IMR-90 (cell line): Measurements from ENCODE around the gene LHFPL3.

Experiments
- FOS ChIP-seq: fragments of 150-350 bp; IDR thresholded peaks from 2 replicates; pipeline ENCODE4 v1.6.1; 2016; ENCODE audit warnings: low read depth, low read length
- MAFK ChIP-seq: IDR thresholded peaks from 2 replicates; pipeline ENCODE4 v1.6.1; 2012; ENCODE audit warnings: low read depth, low read length, improper control_type of control experiment
- MAZ ChIP-seq: IDR thresholded peaks from 2 replicates; pipeline ENCODE4 v1.6.1; 2012; ENCODE audit warnings: low read depth, mild to moderate bottlenecking, low read length, improper control_type of control experiment, moderate library complexity, borderline replicate concordance
- NFE2L2 ChIP-seq: fragments of 150-350 bp; IDR thresholded peaks from 2 replicates; pipeline ENCODE4 v1.6.1; 2016; ENCODE audit warnings: low read depth, mild to moderate bottlenecking, low read length
- POLR2A ChIP-seq: IDR thresholded peaks from 2 replicates; pipeline ENCODE4 v1.6.1; 2012; ENCODE audit warnings: mild to moderate bottlenecking, low read depth, low read length
- RAD21 ChIP-seq: IDR thresholded peaks from 2 replicates; pipeline ENCODE4 v1.6.1; 2012; ENCODE audit warnings: low read length, improper control_type of control experiment
- RFX5 ChIP-seq: IDR thresholded peaks from 2 replicates; pipeline ENCODE4 v1.8.0; 2012; ENCODE audit warnings: low read depth, mild to moderate bottlenecking, low read length, moderate library complexity
- SMC3 ChIP-seq: fragments of 150-350 bp; IDR thresholded peaks from 2 replicates; pipeline ENCODE4 v1.6.1; 2016; ENCODE audit warnings: low read depth, mild to moderate bottlenecking, antibody characterized with exemption, low read length, moderate library complexity
- TF ChIP-seq, protein P1 (sequence below): fragments of 150-350 bp; IDR thresholded peaks from 2 replicates; pipeline ENCODE4 v1.6.1; 2017; ENCODE audit warnings: mild to moderate bottlenecking, antibody characterized with exemption, low read length, low read depth
- TF ChIP-seq, protein P2 (sequence below): conservative IDR thresholded peaks from 2 replicates; pipeline ENCODE4 v1.5.1; 2012; ENCODE audit warnings: mild to moderate bottlenecking, low read depth, low read length, improper control_type of control experiment
- TF ChIP-seq, protein P3 (sequence below): fragments of 150-350 bp; IDR thresholded peaks from 2 replicates; pipeline ENCODE4 v1.6.1; 2016; ENCODE audit warnings: low read depth, mild to moderate bottlenecking, low read length, moderate library complexity, borderline replicate concordance

DNA sequence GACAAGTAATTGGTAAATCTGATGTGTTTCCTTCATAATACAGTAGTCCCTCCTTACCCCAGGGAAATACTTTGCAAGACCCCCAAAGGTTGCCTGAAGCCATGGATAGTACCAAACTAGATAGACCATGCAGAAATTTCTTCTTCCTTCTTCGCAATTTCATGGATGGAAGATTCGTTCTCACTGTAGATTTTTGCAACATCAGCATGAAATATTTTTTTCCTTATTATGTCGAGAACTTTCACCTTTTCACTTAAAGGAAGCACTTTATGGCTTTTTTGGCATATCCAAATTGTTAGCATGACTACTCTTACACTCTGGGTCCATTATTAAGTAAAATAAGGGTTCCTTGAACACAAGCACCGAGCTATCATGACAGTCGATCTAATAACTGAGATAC lies 333.2 kb downstream of the LHFPL3 start:
- TF ChIP-seq, protein P1, sequence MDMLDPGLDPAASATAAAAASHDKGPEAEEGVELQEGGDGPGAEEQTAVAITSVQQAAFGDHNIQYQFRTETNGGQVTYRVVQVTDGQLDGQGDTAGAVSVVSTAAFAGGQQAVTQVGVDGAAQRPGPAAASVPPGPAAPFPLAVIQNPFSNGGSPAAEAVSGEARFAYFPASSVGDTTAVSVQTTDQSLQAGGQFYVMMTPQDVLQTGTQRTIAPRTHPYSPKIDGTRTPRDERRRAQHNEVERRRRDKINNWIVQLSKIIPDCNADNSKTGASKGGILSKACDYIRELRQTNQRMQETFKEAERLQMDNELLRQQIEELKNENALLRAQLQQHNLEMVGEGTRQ = no peak
- TF ChIP-seq, protein P2, sequence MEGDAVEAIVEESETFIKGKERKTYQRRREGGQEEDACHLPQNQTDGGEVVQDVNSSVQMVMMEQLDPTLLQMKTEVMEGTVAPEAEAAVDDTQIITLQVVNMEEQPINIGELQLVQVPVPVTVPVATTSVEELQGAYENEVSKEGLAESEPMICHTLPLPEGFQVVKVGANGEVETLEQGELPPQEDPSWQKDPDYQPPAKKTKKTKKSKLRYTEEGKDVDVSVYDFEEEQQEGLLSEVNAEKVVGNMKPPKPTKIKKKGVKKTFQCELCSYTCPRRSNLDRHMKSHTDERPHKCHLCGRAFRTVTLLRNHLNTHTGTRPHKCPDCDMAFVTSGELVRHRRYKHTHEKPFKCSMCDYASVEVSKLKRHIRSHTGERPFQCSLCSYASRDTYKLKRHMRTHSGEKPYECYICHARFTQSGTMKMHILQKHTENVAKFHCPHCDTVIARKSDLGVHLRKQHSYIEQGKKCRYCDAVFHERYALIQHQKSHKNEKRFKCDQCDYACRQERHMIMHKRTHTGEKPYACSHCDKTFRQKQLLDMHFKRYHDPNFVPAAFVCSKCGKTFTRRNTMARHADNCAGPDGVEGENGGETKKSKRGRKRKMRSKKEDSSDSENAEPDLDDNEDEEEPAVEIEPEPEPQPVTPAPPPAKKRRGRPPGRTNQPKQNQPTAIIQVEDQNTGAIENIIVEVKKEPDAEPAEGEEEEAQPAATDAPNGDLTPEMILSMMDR = no peak
- TF ChIP-seq POLR2A = no peak
- TF ChIP-seq RFX5 = no peak
- TF ChIP-seq NFE2L2 = no peak
- no peak for TF ChIP-seq SMC3
- no peak for TF ChIP-seq RAD21
- no peak for TF ChIP-seq FOS
- TF ChIP-seq MAZ = no peak
- TF ChIP-seq, protein P3, sequence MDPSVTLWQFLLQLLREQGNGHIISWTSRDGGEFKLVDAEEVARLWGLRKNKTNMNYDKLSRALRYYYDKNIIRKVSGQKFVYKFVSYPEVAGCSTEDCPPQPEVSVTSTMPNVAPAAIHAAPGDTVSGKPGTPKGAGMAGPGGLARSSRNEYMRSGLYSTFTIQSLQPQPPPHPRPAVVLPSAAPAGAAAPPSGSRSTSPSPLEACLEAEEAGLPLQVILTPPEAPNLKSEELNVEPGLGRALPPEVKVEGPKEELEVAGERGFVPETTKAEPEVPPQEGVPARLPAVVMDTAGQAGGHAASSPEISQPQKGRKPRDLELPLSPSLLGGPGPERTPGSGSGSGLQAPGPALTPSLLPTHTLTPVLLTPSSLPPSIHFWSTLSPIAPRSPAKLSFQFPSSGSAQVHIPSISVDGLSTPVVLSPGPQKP = no peak
- TF ChIP-seq MAFK = peak; percentile 83
